GM12878 (cell line): ENCODE data around the gene GUCY1A2. TPM values are rescaled to one million over a fixed set of nuclear protein-coding genes. Genes with fewer than 3 reads are reported as not detected.

Experiments used
- ATAC-seq: fragments of 200-7000 bp; cut with Tn5 transposase; 3 replicates; pipeline ENCODE4 v1.9.1; 2020; ENCODE audit warnings: mild to moderate bottlenecking, moderate library complexity
- BruUV-seq: library from RNA; stranded (reverse); fragments of 400-500 nt; replicated peaks from 2 replicates; lab custom pipeline; 2021; lab: Mats Ljungman, UMichigan
- CTCF ChIA-PET: fragments of 300-600 bp; sonication (Branson Sonifier 250); formaldehyde crosslinking; extraction: SDS; loops from one replicate; lab custom pipeline; 2021; ENCODE audit warnings: inconsistent platforms; lab: Yijun Ruan, JAX
- POLR2A ChIA-PET: fragments of 350-600 bp; formaldehyde crosslinking; extraction: SDS; loops from one replicate; lab custom pipeline; 2021; ENCODE audit warnings: inconsistent platforms; lab: Charles Lee
- RAD21 ChIA-PET: fragments of 300-600 bp; sonication (Branson Sonifier 250); formaldehyde crosslinking; loops from one replicate; lab custom pipeline; 2023; ENCODE audit warnings: antibody characterized with exemption; ENCODE audit not compliant: unreplicated experiment; lab: Charles Lee
- SMC1A ChIA-PET: fragments of 300-600 bp; sonication (Branson Sonifier 250); formaldehyde crosslinking; loops from one replicate; lab custom pipeline; 2023; ENCODE audit not compliant: unreplicated experiment, uncharacterized antibody; lab: Charles Lee
- DNase-seq: peaks from one replicate; pipeline ENCODE4 v3.0.0-alpha.2; 2011; ENCODE audit warnings: low read depth, low spot score
- FAIRE-seq: peaks from 3 replicates; lab custom pipeline; 2011; peaks lifted over from hg19 to GRCh38; lab: Jason Lieb, UNC
- H2AFZ ChIP-seq: 2 replicates; pipeline ENCODE4 v1.6.0; 2011; ENCODE audit warnings: low read depth, low read length, control low read depth; ENCODE audit not compliant: control insufficient read depth
- H3K27ac ChIP-seq: 2 replicates; pipeline ENCODE4 v1.5.1; 2011; ENCODE audit warnings: control low read depth; ENCODE audit not compliant: control insufficient read depth, insufficient read depth
- H3K27me3 ChIP-seq, 2 experiments: replicated peaks in 1 of 2; 2 replicates each; pipeline versions ENCODE4 v1.6.0 to v1.6.1; 2011; ENCODE audit warnings: low read length in 1 of 2; ENCODE audit not compliant: control insufficient read depth in 2 of 2, insufficient read depth in 2 of 2
- H3K36me3 ChIP-seq, 2 experiments: 2 replicates each; pipeline ENCODE4 v1.5.1; 2011; ENCODE audit warnings: low read length in 1 of 2; ENCODE audit not compliant: control insufficient read depth in 2 of 2, insufficient read depth in 2 of 2
- H3K4me1 ChIP-seq: 2 replicates; pipeline ENCODE4 v1.6.1; 2011; ENCODE audit warnings: mild to moderate bottlenecking, low read length, moderate library complexity, mixed read lengths; ENCODE audit not compliant: control insufficient read depth, insufficient read depth
- H3K4me2 ChIP-seq: 2 replicates; pipeline ENCODE4 v1.6.0; 2011; ENCODE audit warnings: control low read depth; ENCODE audit not compliant: control insufficient read depth, insufficient read depth
- H3K4me3 ChIP-seq: fragments of 200-600 bp; sonication (generic); 2 replicates; pipeline ENCODE4 v1.5.1; 2016
- H3K79me2 ChIP-seq: 2 replicates; pipeline ENCODE4 v1.6.0; 2011; ENCODE audit warnings: low read length; ENCODE audit not compliant: control insufficient read depth, insufficient read depth
- H3K9ac ChIP-seq: 2 replicates; pipeline ENCODE4 v1.8.0; 2011; ENCODE audit warnings: low read length, control low read depth, mixed read lengths; ENCODE audit not compliant: control insufficient read depth, insufficient read depth
- H3K9me3 ChIP-seq: replicated peaks from 3 replicates; pipeline ENCODE4 v1.5.1; 2011; ENCODE audit warnings: mild to moderate bottlenecking, low read length; ENCODE audit not compliant: control insufficient read depth, insufficient read depth
- H4K20me1 ChIP-seq: 2 replicates; pipeline ENCODE4 v1.6.0; 2011; ENCODE audit not compliant: control insufficient read depth, insufficient read depth
- CREB1 ChIP-seq: IDR thresholded peaks from 2 replicates; pipeline ENCODE4 v1.6.1; 2012; ENCODE audit warnings: low read depth, mild to moderate bottlenecking, inconsistent platforms
- EGR1 ChIP-seq, 2 experiments: IDR thresholded peaks; 1 replicate in 1 of 2; 2 replicates in 1 of 2; pipeline ENCODE4 v1.6.1; 2011 to 2012; ENCODE audit warnings: low read depth in 2 of 2, low read length in 2 of 2, borderline replicate concordance in 1 of 2, mild to moderate bottlenecking in 1 of 2, moderate library complexity in 1 of 2
- ETV6 ChIP-seq, 2 experiments: fragments of 450-650 bp in 1 of 2; IDR thresholded peaks in 1 of 2; conservative IDR thresholded peaks in 1 of 2; 2 replicates each; pipeline ENCODE4 v1.6.1; 2014; ENCODE audit warnings: antibody characterized with exemption in 1 of 2, borderline replicate concordance in 1 of 2, low read depth in 1 of 2, mild to moderate bottlenecking in 1 of 2, moderate library complexity in 1 of 2
- KDM1A ChIP-seq: fragments of 200-600 bp; sonication (generic); IDR thresholded peaks from 2 replicates; pipeline ENCODE4 v1.6.1; 2016; ENCODE audit warnings: borderline replicate concordance
- NFYB ChIP-seq: IDR thresholded peaks from 2 replicates; pipeline ENCODE4 v1.6.1; 2011; ENCODE audit warnings: low read depth, mild to moderate bottlenecking, low read length, improper control_type of control experiment, moderate library complexity; ENCODE audit not compliant: insufficient read depth
- SIX5 ChIP-seq: IDR thresholded peaks from 2 replicates; pipeline ENCODE4 v1.6.1; 2011; ENCODE audit warnings: mild to moderate bottlenecking, low read depth, low read length, moderate library complexity; ENCODE audit not compliant: severe bottlenecking
- USF2 ChIP-seq: IDR thresholded peaks from 2 replicates; pipeline ENCODE4 v1.6.1; 2011; ENCODE audit warnings: low read depth, low read length, improper control_type of control experiment, borderline replicate concordance
- WGBS: methylation state at CpG from one replicate; pipeline ENCODE4 v1.1.6; 2016; ENCODE audit warnings: low lambda C conversion rate; ENCODE audit not compliant: insufficient replicate concordance, insufficient coverage; ENCODE audit errors: missing lambda C conversion rate; 5-methylcytosine and 5-hydroxymethylcytosine counted together
- in situ Hi-C: fragments of 300-500 bp; cut with MboI; formaldehyde crosslinking; loops from 9 replicates; pipeline ENCODE4 v1.14.3; 2018; ENCODE audit warnings: mixed read lengths
- intact Hi-C: fragments of 100-400 bp; cut with micrococcal nuclease; formaldehyde crosslinking; loops from one replicate; pipeline ENCODE4 v1.14.2; 2022; ENCODE audit not compliant: unreplicated experiment
- polyA plus RNA-seq, 11 experiments: library from polyadenylated mRNA; depleted of rRNA in 4 of 11; unstranded in 6 of 11; stranded (reverse) in 5 of 11; fragments of >200 nt; fragmentation: Nextera tagmentation in 4 of 11; fragmentation: Illumina TruSeq in 1 of 11; extraction: Ambion mirVana in 4 of 11; extraction: Trizol in 1 of 11; gene quantifications; 1 replicate in 1 of 11; 2 replicates in 10 of 11; pipeline versions ENCODE4 v1.2.1 to v1.2.3, GENCODE V29; 2011 to 2016; ENCODE audit warnings: inconsistent platforms in 2 of 11, missing spikeins in 2 of 11, low read depth in 1 of 11
- total RNA-seq, 4 experiments: library from RNA; depleted of rRNA in 3 of 4; stranded (reverse); fragments of >200 nt in 3 of 4; fragmentation: Illumina TruSeq in 1 of 4; extraction: Trizol in 1 of 4; gene quantifications; 2 replicates each; pipeline versions ENCODE4 v1.2.1 to v1.2.3, GENCODE V29; 2013 to 2021
- TF ChIP-seq, protein P1 (sequence below): fragments of 450-650 bp; IDR thresholded peaks from 2 replicates; pipeline ENCODE4 v1.6.1; 2016; ENCODE audit warnings: mild to moderate bottlenecking
- TF ChIP-seq, protein P2 (sequence below): fragments of 150-350 bp; IDR thresholded peaks from 2 replicates; pipeline ENCODE4 v1.6.1; 2014; ENCODE audit warnings: mild to moderate bottlenecking, low read depth, low read length

The GUCY1A2 gene
- total and polyA plus RNA-seq, 10 of the 15 experiments (the other 5 are each of a cell fraction or from before 2014, with no cell fraction given), result under 0.01 to 0.03 (median under 0.01) TPM; not detected in 4

GRCh38 chr11:106989078-106989455, 29.2 kb downstream of the GUCY1A2 start:
- RAD21 ChIA-PET, result no interaction called here
- no TSS peak for BruUV-seq

More at GRCh38 chr11:106989078-106989455, 29.2 kb downstream of the GUCY1A2 start:
- Histone ChIP-seq H3K9me3 (no peaks in the 10 kb centered on the region), H3K27ac (no peak overlapping the region), H3K4me3 (no peak overlapping the region), H3K36me3 (no peaks in the 10 kb centered on the region), H4K20me1 (no peaks in the 10 kb centered on the region), H2AFZ (no peak overlapping the region), H3K4me1 (no peaks in the 10 kb centered on the region), H3K4me2 (no peak overlapping the region), H3K27me3 (no peaks in the 10 kb centered on the region; a peak in 1 of 4 replicates), H3K9ac (no peak overlapping the region), H3K79me2 (no peaks in the 10 kb centered on the region)
- no peak for DNase-seq
- ChIA-PET CTCF (no interaction called here), SMC1A (interaction anchor here (1.2 to 1.5 kb wide), 2 partner anchors 10 to 15 kb away, joined by 3 read pairs; no protein-coding TSS in a partner anchor), POLR2A (no interaction called here)
- no peak for ATAC-seq
- 94% methylated on average over 1 of the region's 1 CpG for whole genome bisulfite sequencing
- FAIRE-seq, result no peak
- in situ Hi-C loops (no loop called here), intact Hi-C loops (no loop called here)
- no peak for TF ChIP-seq CREB1
- no peak for TF ChIP-seq EGR1 (IDR thresholded peaks at IDR 0.05; ENCODE audit: borderline replicate concordance in 1 of 2, low read depth in 2 of 2, low read length in 2 of 2)
- TF ChIP-seq, protein P1, sequence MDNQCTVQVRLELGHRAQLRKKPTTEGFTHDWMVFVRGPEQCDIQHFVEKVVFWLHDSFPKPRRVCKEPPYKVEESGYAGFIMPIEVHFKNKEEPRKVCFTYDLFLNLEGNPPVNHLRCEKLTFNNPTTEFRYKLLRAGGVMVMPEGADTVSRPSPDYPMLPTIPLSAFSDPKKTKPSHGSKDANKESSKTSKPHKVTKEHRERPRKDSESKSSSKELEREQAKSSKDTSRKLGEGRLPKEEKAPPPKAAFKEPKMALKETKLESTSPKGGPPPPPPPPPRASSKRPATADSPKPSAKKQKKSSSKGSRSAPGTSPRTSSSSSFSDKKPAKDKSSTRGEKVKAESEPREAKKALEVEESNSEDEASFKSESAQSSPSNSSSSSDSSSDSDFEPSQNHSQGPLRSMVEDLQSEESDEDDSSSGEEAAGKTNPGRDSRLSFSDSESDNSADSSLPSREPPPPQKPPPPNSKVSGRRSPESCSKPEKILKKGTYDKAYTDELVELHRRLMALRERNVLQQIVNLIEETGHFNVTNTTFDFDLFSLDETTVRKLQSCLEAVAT, result no peak
- TF ChIP-seq KDM1A, result no peak
- no peak for TF ChIP-seq NFYB
- TF ChIP-seq, protein P2, sequence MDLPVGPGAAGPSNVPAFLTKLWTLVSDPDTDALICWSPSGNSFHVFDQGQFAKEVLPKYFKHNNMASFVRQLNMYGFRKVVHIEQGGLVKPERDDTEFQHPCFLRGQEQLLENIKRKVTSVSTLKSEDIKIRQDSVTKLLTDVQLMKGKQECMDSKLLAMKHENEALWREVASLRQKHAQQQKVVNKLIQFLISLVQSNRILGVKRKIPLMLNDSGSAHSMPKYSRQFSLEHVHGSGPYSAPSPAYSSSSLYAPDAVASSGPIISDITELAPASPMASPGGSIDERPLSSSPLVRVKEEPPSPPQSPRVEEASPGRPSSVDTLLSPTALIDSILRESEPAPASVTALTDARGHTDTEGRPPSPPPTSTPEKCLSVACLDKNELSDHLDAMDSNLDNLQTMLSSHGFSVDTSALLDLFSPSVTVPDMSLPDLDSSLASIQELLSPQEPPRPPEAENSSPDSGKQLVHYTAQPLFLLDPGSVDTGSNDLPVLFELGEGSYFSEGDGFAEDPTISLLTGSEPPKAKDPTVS, result no peak
- no peak for TF ChIP-seq SIX5
- no peak for TF ChIP-seq USF2
- TF ChIP-seq ETV6 (conservative IDR thresholded peaks at IDR 0.05 in 1 of 2, IDR thresholded peaks at IDR 0.05 in 1 of 2; ENCODE audit: borderline replicate concordance in 1 of 2, low read depth in 1 of 2), result no peak
